ENCODE results near the gene LHPP. TPM values are rescaled to one million over a fixed set of nuclear protein-coding genes. Genes with fewer than 3 reads are reported as not detected.
A peak's percentile ranks its signal among the peaks of the same experiment; 100 is the strongest.

LHPP gene
- polyA plus RNA-seq, 6 donors from 2014 or later = 30.5 to 89.2 (median 55.6) TPM

GRCh38 chr10:124498056-124498455, 36.4 kb downstream of the LHPP start:
- H3K9me3 Mint-ChIP-seq = peaks cover 0 to 9% (median 8%) of the 10 kb centered on the region in 7 donors
- no peak overlapping the region for H3K4me3 Mint-ChIP-seq

GRCh38 chr10:124500757-124501156, 39.1 kb downstream of the LHPP start:
- H3K9me3 Mint-ChIP-seq = peaks cover 0 to 9% (median 8%) of the 10 kb centered on the region in 7 donors
- no peak overlapping the region for H3K4me3 Mint-ChIP-seq
- no peak overlapping the region for H3K27ac Mint-ChIP-seq
- ATAC-seq (ENCODE audit: low read depth in 2 of 2) (no peak), DNase-seq (no peak)
- no peaks in the 10 kb centered on the region for H3K27me3 Mint-ChIP-seq
- H3K4me1 Mint-ChIP-seq = no peaks in the 10 kb centered on the region
- H3K36me3 Mint-ChIP-seq = peaks cover 17 to 18% of the 10 kb centered on the region in 2 donors

More at GRCh38 chr10:124498056-124498455, 36.4 kb downstream of the LHPP start:
- no peaks in the 10 kb centered on the region for H3K27me3 Mint-ChIP-seq
- no peak overlapping the region for H3K27ac Mint-ChIP-seq
- peaks cover 17 to 18% of the 10 kb centered on the region in 2 donors for H3K36me3 Mint-ChIP-seq
- H3K4me1 Mint-ChIP-seq = peaks cover 6 to 14% (median 9%) of the 10 kb centered on the region in 3 donors
- DNase-seq (no peak), ATAC-seq (ENCODE audit: low read depth in 2 of 2) (no peak)

GRCh38 chr10:124504711-124505110, 43.1 kb downstream of the LHPP start:
- ATAC-seq (ENCODE audit: low read depth in 2 of 2) = no peak
- Mint-ChIP-seq H3K4me1 (no peaks in the 10 kb centered on the region), H3K27ac (no peak overlapping the region), H3K36me3 (peaks cover 16 to 18% of the 10 kb centered on the region in 2 donors), H3K9me3 (peaks cover 0 to 9% (median 8%) of the 10 kb centered on the region in 7 donors), H3K4me3 (no peak overlapping the region), H3K27me3 (no peaks in the 10 kb centered on the region)
- DNase-seq = no peak

- Mint-ChIP-seq H3K27me3 (no peaks in the 10 kb centered on the region), H3K4me3 (no peak overlapping the region), H3K9me3 (peaks cover 0 to 9% (median 8%) of the 10 kb centered on the region in 7 donors), H3K27ac (no peak overlapping the region), H3K4me1 (no peaks in the 10 kb centered on the region), H3K36me3 (peaks cover 13 to 24% of the 10 kb centered on the region in 2 donors)
- no peak for DNase-seq
- ATAC-seq (ENCODE audit: low read depth in 2 of 2) = no peak
Measured at GRCh38 chr10:124505279-124505678, 43.7 kb downstream of the LHPP start.

- Mint-ChIP-seq H3K27ac (peak overlapping the region in 1 of 6 donors; percentile 50), H3K36me3 (peaks cover 4 to 9% of the 10 kb centered on the region in 2 donors)
- ATAC-seq (ENCODE audit: low read depth in 2 of 2) = no peak
Measured at GRCh38 chr10:124508070-124508667, 46.5 kb downstream of the LHPP start.

GRCh38 chr10:124508907-124509454, 47.4 kb downstream of the LHPP start:
- DNase-seq (no peak), ATAC-seq (ENCODE audit: low read depth in 2 of 2) (no peak)
- Mint-ChIP-seq H3K9me3 (no peaks in the 10 kb centered on the region), H3K4me3 (no peak overlapping the region), H3K36me3 (peaks cover 4 to 9% of the 10 kb centered on the region in 2 donors), H3K27me3 (no peaks in the 10 kb centered on the region), H3K4me1 (no peaks in the 10 kb centered on the region), H3K27ac (no peak overlapping the region)

More at GRCh38 chr10:124508070-124508667, 46.5 kb downstream of the LHPP start:
- Mint-ChIP-seq H3K9me3 (no peaks in the 10 kb centered on the region), H3K4me3 (no peak overlapping the region), H3K4me1 (no peaks in the 10 kb centered on the region), H3K27me3 (no peaks in the 10 kb centered on the region)
- no peak for DNase-seq

GRCh38 chr10:124509880-124510632, 48.4 kb downstream of the LHPP start:
- ATAC-seq (ENCODE audit: low read depth in 2 of 2) (no peak), DNase-seq (no peak)
- H3K36me3 Mint-ChIP-seq = peaks cover 4 to 9% of the 10 kb centered on the region in 2 donors
- no peaks in the 10 kb centered on the region for H3K9me3 Mint-ChIP-seq
- H3K4me3 Mint-ChIP-seq = no peak overlapping the region
- no peaks in the 10 kb centered on the region for H3K27me3 Mint-ChIP-seq
- H3K4me1 Mint-ChIP-seq = no peaks in the 10 kb centered on the region
- H3K27ac Mint-ChIP-seq = no peak overlapping the region

- no peak for ATAC-seq (ENCODE audit: low read depth in 2 of 2)
- no peaks in the 10 kb centered on the region for H3K4me1 Mint-ChIP-seq
- no peaks in the 10 kb centered on the region for H3K27me3 Mint-ChIP-seq
Measured at GRCh38 chr10:124510759-124511158, 49.1 kb downstream of the LHPP start.

GRCh38 chr10:124511205-124512039, 49.8 kb downstream of the LHPP start:
- Mint-ChIP-seq H3K4me3 (no peak overlapping the region), H3K27me3 (no peaks in the 10 kb centered on the region), H3K4me1 (no peaks in the 10 kb centered on the region), H3K36me3 (peaks cover 4 to 9% of the 10 kb centered on the region in 2 donors), H3K27ac (peak overlapping the region in 1 of 6 donors; percentile 84), H3K9me3 (no peaks in the 10 kb centered on the region)
- ATAC-seq (ENCODE audit: low read depth in 2 of 2) (no peak), DNase-seq (no peak)

More at GRCh38 chr10:124510759-124511158, 49.1 kb downstream of the LHPP start:
- Mint-ChIP-seq H3K27ac (no peak overlapping the region), H3K9me3 (no peaks in the 10 kb centered on the region), H3K4me3 (no peak overlapping the region), H3K36me3 (peaks cover 4 to 9% of the 10 kb centered on the region in 2 donors)
- DNase-seq = no peak

- H3K4me1 Mint-ChIP-seq = no peaks in the 10 kb centered on the region
- peak overlapping the region in 1 of 6 donors; percentile 84 for H3K27ac Mint-ChIP-seq
- no peaks in the 10 kb centered on the region for H3K27me3 Mint-ChIP-seq
- no peak for DNase-seq
- H3K4me3 Mint-ChIP-seq = no peak overlapping the region
- peaks cover 4 to 9% of the 10 kb centered on the region in 2 donors for H3K36me3 Mint-ChIP-seq
- H3K9me3 Mint-ChIP-seq = no peaks in the 10 kb centered on the region
- no peak for ATAC-seq (ENCODE audit: low read depth in 2 of 2)
Measured at GRCh38 chr10:124512040-124512428, 50.4 kb downstream of the LHPP start.

- peak overlapping the region in 1 of 8 donors; percentile 42 for H3K4me3 Mint-ChIP-seq
- no peak for DNase-seq
- no peak for ATAC-seq (ENCODE audit: low read depth in 2 of 2)
- H3K36me3 Mint-ChIP-seq = peaks cover 4 to 9% of the 10 kb centered on the region in 2 donors
- H3K27ac Mint-ChIP-seq = no peak overlapping the region
- no peaks in the 10 kb centered on the region for H3K4me1 Mint-ChIP-seq
- no peaks in the 10 kb centered on the region for H3K9me3 Mint-ChIP-seq
- H3K27me3 Mint-ChIP-seq = no peaks in the 10 kb centered on the region
Measured at GRCh38 chr10:124512600-124512999, 51.0 kb downstream of the LHPP start.

- Mint-ChIP-seq H3K27ac (no peak overlapping the region), H3K9me3 (no peaks in the 10 kb centered on the region), H3K36me3 (peaks cover under 1 to 9% of the 10 kb centered on the region in 2 donors), H3K27me3 (no peaks in the 10 kb centered on the region), H3K4me1 (no peaks in the 10 kb centered on the region), H3K4me3 (peak overlapping the region in 1 of 8 donors; percentile 28)
- no peak for DNase-seq
- no peak for ATAC-seq (ENCODE audit: low read depth in 2 of 2)
Measured at GRCh38 chr10:124515244-124515970, 53.8 kb downstream of the LHPP start.

GRCh38 chr10:124516181-124516580, 54.6 kb downstream of the LHPP start:
- Mint-ChIP-seq H3K36me3 (peaks cover 0 to 9% of the 10 kb centered on the region in 2 donors), H3K4me3 (no peak overlapping the region), H3K9me3 (no peaks in the 10 kb centered on the region), H3K4me1 (no peaks in the 10 kb centered on the region), H3K27me3 (no peaks in the 10 kb centered on the region), H3K27ac (peak overlapping the region in 2 of 6 donors; percentile 4 to 32)
- DNase-seq (no peak), ATAC-seq (ENCODE audit: low read depth in 2 of 2) (no peak)
